ENCODE results near the gene CRAT. TPM values are rescaled to one million over a fixed set of nuclear protein-coding genes. Genes with fewer than 3 reads are reported as not detected.

CRAT gene
- not detected in 2 replicates for total RNA-seq (2014; rRNA removed; shearing (Covaris generic); ENCODE audit: low replicate concordance)

DNA sequence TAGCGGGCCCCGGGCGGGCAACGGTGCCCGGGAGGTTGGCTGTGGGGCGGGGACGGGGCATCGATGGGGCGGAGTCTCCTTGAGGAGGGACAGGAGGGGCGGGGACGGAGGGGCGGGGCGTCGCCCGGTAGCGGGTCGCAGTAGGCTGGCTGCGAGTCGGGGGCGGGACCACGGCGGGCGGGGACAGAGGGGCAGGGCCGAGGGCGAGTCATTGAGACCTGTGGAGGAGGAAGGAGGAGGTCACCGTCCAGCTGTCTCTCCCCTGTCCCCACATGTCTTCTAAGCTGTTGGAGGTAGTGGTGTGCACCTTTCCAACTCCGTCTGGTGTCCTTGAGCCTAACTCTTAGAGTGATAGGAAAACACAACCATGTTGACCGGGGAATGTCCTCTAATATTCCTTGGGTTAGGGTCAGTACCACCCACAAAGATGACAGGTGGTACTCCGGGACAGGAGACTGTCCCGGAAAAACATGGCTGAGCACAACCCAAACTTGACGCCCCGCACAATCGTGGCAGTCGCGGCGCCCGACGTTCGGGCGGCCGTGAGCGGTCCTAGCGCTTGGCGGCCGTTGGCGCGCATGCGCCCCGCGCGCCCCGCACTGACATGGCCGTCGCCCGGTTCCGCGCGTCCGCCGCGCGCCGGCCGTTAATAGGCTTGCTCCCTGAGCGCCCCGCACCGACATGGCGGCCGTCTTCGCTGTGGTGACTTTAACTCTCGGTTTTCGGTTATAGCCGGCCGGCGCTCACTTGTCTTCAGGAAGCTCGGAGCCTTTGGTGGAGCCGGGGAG is at the start of gene CRAT, which contains the start of gene PTPA:
TSS of gene CRAT (minus strand) at position 54 of the 788 bp plus-strand sequence. CDS start 284 bp downstream, outside the sequence.
TSS of gene PTPA (plus strand) at position 676 of the 788 bp plus-strand sequence. CDS start 186 bp downstream, outside the sequence.
- no peaks in the 10 kb centered on the region for H3K36me3 ChIP-seq (ENCODE audit: insufficient read depth, low read length)
- H3K9me2 ChIP-seq (replicated peaks; ENCODE audit: insufficient read depth, low read length) = no peaks in the 10 kb centered on the region
- H3K27ac ChIP-seq (ENCODE audit: low read length) = peak within 1 kb of the TSS; percentile 74
- peak within 1 kb of the TSS; percentile 96 for H3K9ac ChIP-seq (ENCODE audit: low read length)
- H4K20me1 ChIP-seq (ENCODE audit: insufficient read depth, low read depth, low read length) = no peaks in the 10 kb centered on the region
- no peaks in the 10 kb centered on the region for H3K9me3 ChIP-seq (ENCODE audit: low read length)
- H3K79me2 ChIP-seq (ENCODE audit: low read length) = peaks cover 46% of the 10 kb centered on the region
- peak within 1 kb of the TSS; percentile 92 for H3K4me3 ChIP-seq (ENCODE audit: low read length)
- H2AFZ ChIP-seq (ENCODE audit: low read length) = peak within 1 kb of the TSS; percentile 62
- peaks cover 31% of the 10 kb centered on the region for H3K4me1 ChIP-seq (ENCODE audit: low read length)
- DNase-seq = peak; percentile 96
- no peaks in the 10 kb centered on the region for H3K27me3 ChIP-seq (ENCODE audit: low read length)
- peak within 1 kb of the TSS; percentile 85 for H3K4me2 ChIP-seq (ENCODE audit: low read depth, low read length, poor library complexity, severe bottlenecking)

DNA sequence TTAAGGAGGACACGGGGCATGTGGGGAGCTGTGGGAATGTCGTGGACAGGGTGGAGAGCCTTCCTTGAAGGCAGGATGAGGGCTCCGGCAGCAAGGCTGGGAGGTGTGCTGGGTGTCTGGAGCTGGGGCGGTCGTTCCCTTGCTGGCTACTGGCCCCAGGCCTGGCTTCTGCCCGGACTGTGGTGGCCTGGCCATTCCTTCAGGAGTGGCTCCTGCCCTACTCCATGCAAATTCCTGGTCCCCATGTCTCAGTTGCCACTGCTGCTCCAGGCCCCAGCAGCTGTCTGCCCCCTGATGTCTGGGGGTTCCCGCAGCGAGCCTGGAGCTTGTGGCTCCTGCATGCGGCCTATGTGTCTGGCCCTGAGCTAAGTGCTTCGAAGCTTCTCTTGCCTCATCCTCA is 45.6 kb upstream of the CRAT start:
- DNase-seq = no peak
- Histone ChIP-seq H3K9ac (ENCODE audit: low read length) (no peak overlapping the region), H3K4me2 (ENCODE audit: low read depth, low read length, poor library complexity, severe bottlenecking) (no peak overlapping the region), H3K79me2 (ENCODE audit: low read length) (no peaks in the 10 kb centered on the region), H3K9me2 (replicated peaks; ENCODE audit: insufficient read depth, low read length) (no peaks in the 10 kb centered on the region), H3K27me3 (ENCODE audit: low read length) (no peaks in the 10 kb centered on the region), H3K27ac (ENCODE audit: low read length) (no peak overlapping the region), H3K4me3 (ENCODE audit: low read length) (no peak overlapping the region), H4K20me1 (ENCODE audit: insufficient read depth, low read depth, low read length) (no peaks in the 10 kb centered on the region), H3K4me1 (ENCODE audit: low read length) (no peaks in the 10 kb centered on the region), H3K9me3 (ENCODE audit: low read length) (no peaks in the 10 kb centered on the region), H2AFZ (ENCODE audit: low read length) (no peak overlapping the region), H3K36me3 (ENCODE audit: insufficient read depth, low read length) (no peaks in the 10 kb centered on the region)

DNA sequence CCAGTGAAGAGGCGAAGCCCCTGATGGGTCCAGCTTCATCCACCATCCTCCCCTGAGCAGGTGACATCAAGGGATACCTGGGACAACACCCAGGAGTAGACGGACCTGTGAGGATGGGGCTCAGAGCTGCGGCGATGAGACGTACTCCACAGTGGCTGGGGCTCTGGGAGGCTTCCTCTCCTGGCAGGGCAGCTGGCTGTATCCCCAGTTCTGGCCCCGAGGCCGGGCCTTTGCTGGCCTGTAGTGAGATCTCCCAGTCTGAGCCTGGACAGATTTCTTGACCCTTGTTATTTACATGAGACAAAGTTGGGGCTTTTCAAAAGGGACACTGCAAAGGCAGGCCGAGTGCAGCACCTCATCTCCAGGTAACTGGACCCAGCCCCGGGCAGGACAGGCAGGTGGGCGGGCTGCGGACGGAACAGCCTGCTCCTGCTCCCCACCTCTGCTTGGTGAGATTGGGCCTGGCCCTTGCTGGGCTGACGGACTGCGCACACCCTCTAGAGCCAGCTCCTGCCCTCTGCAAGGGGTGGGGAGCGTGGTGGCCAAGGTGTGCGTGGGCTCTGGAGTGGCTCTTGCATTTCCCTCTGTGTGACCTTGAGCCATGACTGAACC is 44.4 kb upstream of the CRAT start:
- no peak overlapping the region for H2AFZ ChIP-seq (ENCODE audit: low read length)

DNA sequence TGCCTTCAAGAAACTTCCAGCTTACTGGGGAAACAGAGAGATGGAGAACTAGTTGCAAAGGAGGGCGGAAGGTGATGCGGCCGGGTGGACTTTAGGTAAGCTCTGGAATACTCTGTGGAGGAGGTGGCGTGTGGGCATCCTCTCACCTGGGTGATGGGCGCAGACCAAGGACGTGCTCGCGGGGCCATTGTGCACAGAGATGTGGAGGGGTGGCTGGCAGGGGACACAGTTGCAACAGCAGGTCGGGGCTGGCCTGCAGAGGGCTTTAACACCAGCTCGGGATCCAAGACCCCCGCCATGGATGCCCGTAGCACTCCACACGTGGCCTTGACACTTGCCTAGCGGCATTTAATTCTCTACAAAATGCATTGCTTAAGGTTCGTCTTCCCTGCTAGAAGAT is 40.9 kb upstream of the CRAT start:
- Histone ChIP-seq H3K9ac (ENCODE audit: low read length) (no peak overlapping the region), H3K4me2 (ENCODE audit: low read depth, low read length, poor library complexity, severe bottlenecking) (no peak overlapping the region), H3K36me3 (ENCODE audit: insufficient read depth, low read length) (no peaks in the 10 kb centered on the region), H3K4me1 (ENCODE audit: low read length) (peaks cover 4% of the 10 kb centered on the region; the same call in 1 of the 2 replicates), H4K20me1 (ENCODE audit: insufficient read depth, low read depth, low read length) (no peaks in the 10 kb centered on the region), H3K79me2 (ENCODE audit: low read length) (no peaks in the 10 kb centered on the region), H3K9me2 (replicated peaks; ENCODE audit: insufficient read depth, low read length) (no peaks in the 10 kb centered on the region), H3K27ac (ENCODE audit: low read length) (no peak overlapping the region), H3K4me3 (ENCODE audit: low read length) (no peak overlapping the region), H3K9me3 (ENCODE audit: low read length) (no peaks in the 10 kb centered on the region), H3K27me3 (ENCODE audit: low read length) (no peaks in the 10 kb centered on the region), H2AFZ (ENCODE audit: low read length) (no peak overlapping the region)
- DNase-seq = no peak

More for the DNA sequence above, 44.4 kb upstream of the CRAT start:
- Histone ChIP-seq H4K20me1 (ENCODE audit: insufficient read depth, low read depth, low read length) (no peaks in the 10 kb centered on the region), H3K27ac (ENCODE audit: low read length) (no peak overlapping the region), H3K9me2 (replicated peaks; ENCODE audit: insufficient read depth, low read length) (no peaks in the 10 kb centered on the region), H3K9me3 (ENCODE audit: low read length) (no peaks in the 10 kb centered on the region), H3K36me3 (ENCODE audit: insufficient read depth, low read length) (no peaks in the 10 kb centered on the region), H3K4me2 (ENCODE audit: low read depth, low read length, poor library complexity, severe bottlenecking) (no peak overlapping the region), H3K4me1 (ENCODE audit: low read length) (no peaks in the 10 kb centered on the region), H3K9ac (ENCODE audit: low read length) (no peak overlapping the region), H3K4me3 (ENCODE audit: low read length) (no peak overlapping the region), H3K27me3 (ENCODE audit: low read length) (no peaks in the 10 kb centered on the region), H3K79me2 (ENCODE audit: low read length) (no peaks in the 10 kb centered on the region)
- no peak for DNase-seq

DNA sequence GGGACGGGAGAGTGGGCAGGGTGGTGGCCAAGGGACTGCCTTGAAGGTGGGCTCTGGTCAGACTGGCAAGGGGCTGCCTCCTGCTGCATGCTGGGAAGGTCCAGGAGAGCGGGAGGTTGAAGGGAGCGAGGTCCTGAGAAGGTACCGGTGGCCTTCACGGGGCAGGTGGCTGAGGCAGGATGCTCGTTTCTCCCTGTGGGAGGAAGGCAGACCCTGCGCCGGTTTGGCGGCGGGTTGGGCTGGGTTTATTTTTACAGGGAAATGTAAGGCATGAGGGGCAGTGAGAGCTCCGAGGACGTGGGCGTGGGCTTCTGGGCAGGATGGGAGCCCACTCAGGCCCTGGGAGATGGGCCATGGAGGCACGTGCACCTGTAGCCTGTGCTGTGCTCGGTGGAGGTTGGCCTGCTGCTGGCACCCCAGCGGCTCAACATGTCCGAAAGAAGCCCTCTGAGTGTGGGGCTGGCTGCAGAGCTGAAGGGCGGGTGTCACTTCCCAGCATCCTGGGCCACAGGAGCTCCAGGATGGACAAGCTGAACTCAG is 40.1 kb upstream of the CRAT start:
- H3K4me2 ChIP-seq (ENCODE audit: low read depth, low read length, poor library complexity, severe bottlenecking) = no peak overlapping the region
- H3K27ac ChIP-seq (ENCODE audit: low read length) = no peak overlapping the region
- H3K79me2 ChIP-seq (ENCODE audit: low read length) = no peaks in the 10 kb centered on the region
- H3K4me1 ChIP-seq (ENCODE audit: low read length) = peaks cover 4% of the 10 kb centered on the region; the same call in 1 of the 2 replicates
- no peak for DNase-seq
- no peaks in the 10 kb centered on the region for H3K36me3 ChIP-seq (ENCODE audit: insufficient read depth, low read length)
- H3K4me3 ChIP-seq (ENCODE audit: low read length) = no peak overlapping the region
- no peak overlapping the region for H2AFZ ChIP-seq (ENCODE audit: low read length)
- no peaks in the 10 kb centered on the region for H3K9me3 ChIP-seq (ENCODE audit: low read length)
- H3K9me2 ChIP-seq (replicated peaks; ENCODE audit: insufficient read depth, low read length) = no peaks in the 10 kb centered on the region
- no peak overlapping the region for H3K9ac ChIP-seq (ENCODE audit: low read length)
- H4K20me1 ChIP-seq (ENCODE audit: insufficient read depth, low read depth, low read length) = no peaks in the 10 kb centered on the region
- H3K27me3 ChIP-seq (ENCODE audit: low read length) = no peaks in the 10 kb centered on the region

DNA sequence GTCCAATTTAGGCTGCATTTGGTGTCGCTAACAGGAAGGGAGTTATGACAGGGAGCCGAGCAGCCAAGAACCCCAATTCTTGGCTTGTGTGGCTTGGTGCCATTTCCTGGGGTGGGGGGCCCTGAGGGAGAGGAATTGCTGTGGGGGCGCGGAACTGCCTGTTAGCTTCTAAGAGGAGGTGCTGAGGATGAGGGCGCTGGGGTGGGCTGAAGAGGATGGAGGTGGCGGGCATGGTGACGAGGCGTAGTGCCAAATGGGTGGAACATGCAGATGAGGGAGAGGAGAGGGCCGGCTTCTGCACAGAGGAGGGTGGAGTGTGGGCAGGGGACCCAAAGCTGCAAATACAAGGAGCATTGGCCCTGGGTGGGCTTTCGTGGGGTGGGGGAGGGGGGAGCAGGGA is 39.5 kb upstream of the CRAT start:
- no peaks in the 10 kb centered on the region for H3K36me3 ChIP-seq (ENCODE audit: insufficient read depth, low read length)
- no peak overlapping the region for H2AFZ ChIP-seq (ENCODE audit: low read length)
- H3K27me3 ChIP-seq (ENCODE audit: low read length) = no peaks in the 10 kb centered on the region
- no peaks in the 10 kb centered on the region for H3K79me2 ChIP-seq (ENCODE audit: low read length)
- no peaks in the 10 kb centered on the region for H3K9me3 ChIP-seq (ENCODE audit: low read length)
- H3K9ac ChIP-seq (ENCODE audit: low read length) = no peak overlapping the region
- H3K4me2 ChIP-seq (ENCODE audit: low read depth, low read length, poor library complexity, severe bottlenecking) = no peak overlapping the region
- H3K4me1 ChIP-seq (ENCODE audit: low read length) = peaks cover 4% of the 10 kb centered on the region; the same call in 1 of the 2 replicates
- no peaks in the 10 kb centered on the region for H3K9me2 ChIP-seq (replicated peaks; ENCODE audit: insufficient read depth, low read length)
- H3K27ac ChIP-seq (ENCODE audit: low read length) = no peak overlapping the region
- DNase-seq = no peak
- no peak overlapping the region for H3K4me3 ChIP-seq (ENCODE audit: low read length)
- H4K20me1 ChIP-seq (ENCODE audit: insufficient read depth, low read depth, low read length) = no peaks in the 10 kb centered on the region

DNA sequence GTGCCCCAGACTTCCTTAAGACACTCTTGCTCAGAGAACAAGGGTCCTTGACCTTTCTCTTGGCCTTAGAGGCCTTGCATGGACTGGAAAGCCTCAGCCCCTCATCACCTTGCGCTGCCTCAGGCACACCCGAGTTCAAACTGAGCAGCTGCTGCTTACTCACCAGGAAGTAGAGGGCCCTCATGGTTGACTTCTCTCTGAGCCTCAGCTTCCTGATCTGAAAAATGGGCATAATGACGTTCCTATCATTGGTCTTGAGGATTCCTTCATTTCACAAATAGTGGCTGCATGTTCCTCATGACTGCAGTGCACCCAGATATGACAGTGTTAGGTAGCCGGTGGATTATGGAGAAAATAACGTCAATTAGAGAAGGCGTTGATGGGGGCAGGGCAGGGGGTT is 38.8 kb upstream of the CRAT start:
- no peaks in the 10 kb centered on the region for H3K9me2 ChIP-seq (replicated peaks; ENCODE audit: insufficient read depth, low read length)
- H3K9me3 ChIP-seq (ENCODE audit: low read length) = no peaks in the 10 kb centered on the region
- DNase-seq = no peak
- no peaks in the 10 kb centered on the region for H3K36me3 ChIP-seq (ENCODE audit: insufficient read depth, low read length)
- no peak overlapping the region for H3K9ac ChIP-seq (ENCODE audit: low read length)
- no peak overlapping the region for H3K27ac ChIP-seq (ENCODE audit: low read length)
- no peak overlapping the region for H3K4me2 ChIP-seq (ENCODE audit: low read depth, low read length, poor library complexity, severe bottlenecking)
- H3K79me2 ChIP-seq (ENCODE audit: low read length) = no peaks in the 10 kb centered on the region
- H4K20me1 ChIP-seq (ENCODE audit: insufficient read depth, low read depth, low read length) = no peaks in the 10 kb centered on the region
- H3K4me1 ChIP-seq (ENCODE audit: low read length) = peaks cover 4% of the 10 kb centered on the region; the same call in 1 of the 2 replicates
- no peak overlapping the region for H3K4me3 ChIP-seq (ENCODE audit: low read length)
- no peaks in the 10 kb centered on the region for H3K27me3 ChIP-seq (ENCODE audit: low read length)
- H2AFZ ChIP-seq (ENCODE audit: low read length) = no peak overlapping the region
